Activated CD4-positive, alpha-beta T cell treated with anti-CD3 and anti-CD28 coated beads, Interleukin-2, amount 50 U/mL, for 16 hours (primary cell): ENCODE measurements around the gene CYB5R3.
A peak's percentile ranks its signal among the peaks of the same experiment; 100 is the strongest.
"Not testable (repeated sequence)": the region's sequence is repeated elsewhere in the genome, so short reads cannot be mapped to it uniquely, and the experiment has no call there.

Source experiments
- DNase-seq: peaks from one replicate; pipeline ENCODE4 v3.0.0-alpha.2; 2020

The CYB5R3 gene

GRCh38 chr22:42596336-42596735 is 52.9 kb downstream of the CYB5R3 start:
- DNase-seq, result no peak

- DNase-seq, result no peak
Observed at GRCh38 chr22:42595434-42595833, 53.8 kb downstream of the CYB5R3 start.

GRCh38 chr22:42591987-42592386 is 57.2 kb downstream of the CYB5R3 start:
- no peak for DNase-seq

GRCh38 chr22:42587588-42588175 is 61.5 kb downstream of the CYB5R3 start:
- DNase-seq, result no peak

GRCh38 chr22:42586381-42586780 is 62.8 kb downstream of the CYB5R3 start:
- no peak for DNase-seq

GRCh38 chr22:42585096-42585495 is 64.1 kb downstream of the CYB5R3 start:
- DNase-seq, result no peak

- DNase-seq, result no peak
Observed at GRCh38 chr22:42584364-42584940, 64.7 kb downstream of the CYB5R3 start.

- no peak for DNase-seq
Observed at GRCh38 chr22:42582987-42583386, 66.2 kb downstream of the CYB5R3 start.

GRCh38 chr22:42581762-42582716 is 67.2 kb downstream of the CYB5R3 start:
- peak; percentile 85 for DNase-seq

- DNase-seq, result not testable (repeated sequence)
Observed at GRCh38 chr22:42581194-42581761, 67.9 kb downstream of the CYB5R3 start.

- not testable (repeated sequence) for DNase-seq
Observed at GRCh38 chr22:42580040-42580439, 69.2 kb downstream of the CYB5R3 start.

- no peak for DNase-seq
Observed at GRCh38 chr22:42577623-42578240, 71.5 kb downstream of the CYB5R3 start.

GRCh38 chr22:42577141-42577540 is 72.1 kb downstream of the CYB5R3 start:
- DNase-seq, result not testable (repeated sequence)

- DNase-seq, result not testable (repeated sequence)
Observed at GRCh38 chr22:42575996-42576574, 73.1 kb downstream of the CYB5R3 start.

- DNase-seq, result not testable (repeated sequence)
Observed at GRCh38 chr22:42574468-42574867, 74.7 kb downstream of the CYB5R3 start.

- not testable (repeated sequence) for DNase-seq
Observed at GRCh38 chr22:42574046-42574445, 75.1 kb downstream of the CYB5R3 start.

GRCh38 chr22:42571068-42571467 is 78.1 kb downstream of the CYB5R3 start:
- not testable (repeated sequence) for DNase-seq

GRCh38 chr22:42570580-42570979 is 78.6 kb downstream of the CYB5R3 start:
- not testable (repeated sequence) for DNase-seq

GRCh38 chr22:42567950-42568349 is 81.2 kb downstream of the CYB5R3 start:
- not testable (repeated sequence) for DNase-seq
